Hepatocyte (in vitro differentiated cells): ENCODE data around the gene SYNJ1. TPM values are rescaled to one million over a fixed set of nuclear protein-coding genes. Genes with fewer than 3 reads are reported as not detected.
A peak's percentile ranks its signal among the peaks of the same experiment; 100 is the strongest.
"Not testable (repeated sequence)": the region's sequence is repeated elsewhere in the genome, so short reads cannot be mapped to it uniquely, and the experiment has no call there.

Experiments
- DNase-seq: peaks from one replicate; pipeline ENCODE4 v3.0.0-alpha.2; 2016; ENCODE audit warnings: low spot score
- H2AFZ ChIP-seq: fragments of 200-600 bp; sonication (generic); 2 replicates; pipeline ENCODE4 v1.6.0; 2016; ENCODE audit warnings: antibody characterized with exemption, mild to moderate bottlenecking
- H3K27ac ChIP-seq: fragments of 200-600 bp; sonication (generic); 2 replicates; pipeline ENCODE4 v1.5.1; 2016; ENCODE audit warnings: mild to moderate bottlenecking
- H3K27me3 ChIP-seq: fragments of 200-600 bp; sonication (generic); 2 replicates; pipeline ENCODE4 v1.6.1; 2016
- H3K36me3 ChIP-seq: fragments of 200-600 bp; sonication (generic); replicated peaks from 2 replicates; pipeline ENCODE4 v1.5.1; 2016; ENCODE audit warnings: low read depth; ENCODE audit not compliant: insufficient read depth
- H3K4me1 ChIP-seq: fragments of 200-600 bp; sonication (generic); 2 replicates; pipeline ENCODE4 v1.5.1; 2016; ENCODE audit warnings: mild to moderate bottlenecking, moderate library complexity; ENCODE audit not compliant: insufficient read depth
- H3K4me2 ChIP-seq: fragments of 200-600 bp; sonication (generic); 2 replicates; pipeline ENCODE4 v1.6.0; 2016
- H3K4me3 ChIP-seq: fragments of 200-600 bp; sonication (generic); 2 replicates; pipeline ENCODE4 v1.5.1; 2016; ENCODE audit warnings: mild to moderate bottlenecking
- H3K79me2 ChIP-seq: fragments of 200-600 bp; sonication (generic); 2 replicates; pipeline ENCODE4 v1.6.0; 2017; ENCODE audit warnings: mild to moderate bottlenecking
- H3K9me2 ChIP-seq: fragments of 200-600 bp; sonication (generic); replicated peaks from 2 replicates; pipeline ENCODE4 v1.6.0; 2017; ENCODE audit warnings: mild to moderate bottlenecking; ENCODE audit not compliant: insufficient read depth
- H3K9me3 ChIP-seq: fragments of 200-600 bp; sonication (generic); 2 replicates; pipeline ENCODE4 v1.5.1; 2016; ENCODE audit warnings: low read depth, mild to moderate bottlenecking
- H4K20me1 ChIP-seq: fragments of 200-600 bp; sonication (generic); 2 replicates; pipeline ENCODE4 v1.6.0; 2016; ENCODE audit warnings: mild to moderate bottlenecking; ENCODE audit not compliant: insufficient read depth, poor library complexity, severe bottlenecking
- CTCF ChIP-seq: fragments of 200-600 bp; sonication (generic); IDR thresholded peaks from 2 replicates; pipeline ENCODE4 v1.5.1; 2016; ENCODE audit warnings: antibody characterized with exemption, mild to moderate bottlenecking; ENCODE audit not compliant: poor library complexity
- EZH2 ChIP-seq: fragments of 200-600 bp; sonication (generic); IDR thresholded peaks from 2 replicates; pipeline ENCODE4 v1.6.1; 2016; ENCODE audit warnings: antibody characterized with exemption, mild to moderate bottlenecking, borderline replicate concordance
- EZH2phosphoT487 ChIP-seq: fragments of 200-600 bp; sonication (generic); IDR thresholded peaks from one replicate; pipeline ENCODE4 v1.6.1; 2018; ENCODE audit warnings: antibody characterized with exemption, mild to moderate bottlenecking, low read depth, moderate library complexity; ENCODE audit not compliant: unreplicated experiment, severe bottlenecking
- WGBS: methylation state at CpG from one replicate; pipeline ENCODE4 v1.1.6; 2016; ENCODE audit warnings: low lambda C conversion rate; ENCODE audit errors: missing lambda C conversion rate; 5-methylcytosine and 5-hydroxymethylcytosine counted together
- polyA plus RNA-seq: library from polyadenylated mRNA; unstranded; fragments of >200 nt; fragmentation: Nextera tagmentation; extraction: Ambion mirVana; gene quantifications from 2 replicates; pipeline ENCODE4 v1.2.1, GENCODE V29; 2016
- total RNA-seq: library from RNA; depleted of rRNA; stranded (reverse); fragments of >200 nt; gene quantifications from 2 replicates; pipeline ENCODE4 v1.2.3, GENCODE V29; 2014

The SYNJ1 gene
- total RNA-seq (4.7 and 8.9 TPM in 2 replicates), polyA plus RNA-seq (3.9 and 7.8 TPM in 2 replicates)

- Histone ChIP-seq H3K4me1 (peaks cover 12% of the 10 kb centered on the region), H2AFZ (peak within 1 kb of the TSS; percentile 98), H3K4me3 (peak within 1 kb of the TSS; percentile 79), H3K9me2 (no peaks in the 10 kb centered on the region), H3K4me2 (peak within 1 kb of the TSS; percentile 89), H3K36me3 (no peaks in the 10 kb centered on the region), H3K27me3 (no peaks in the 10 kb centered on the region), H3K27ac (peak within 1 kb of the TSS; percentile 86), H3K9me3 (no peaks in the 10 kb centered on the region), H4K20me1 (no peaks in the 10 kb centered on the region), H3K79me2 (peaks cover 19% of the 10 kb centered on the region)
- TF ChIP-seq CTCF (no peak), EZH2 (no peak), EZH2phosphoT487 (no peak)
- DNase-seq: peak; percentile 98
- 1% methylated on average over 53 of the region's 79 CpGs for WGBS
Observed at GRCh38 chr21:32727687-32728455, at the start of gene SYNJ1. Gene SYNJ1 (minus strand): TSS chr21:32728013. CDS start chr21:32726895, 1,118 bp downstream.

- H3K4me1 ChIP-seq: peaks cover 5% of the 10 kb centered on the region
- no peak overlapping the region for H3K27ac ChIP-seq
- no peak overlapping the region for H3K4me3 ChIP-seq
- TF ChIP-seq EZH2: no peak
- TF ChIP-seq EZH2phosphoT487: no peak
- no peak for TF ChIP-seq CTCF
- H3K79me2 ChIP-seq: peaks cover 9% of the 10 kb centered on the region
- no peak overlapping the region for H2AFZ ChIP-seq
- no peaks in the 10 kb centered on the region for H3K36me3 ChIP-seq
- no peaks in the 10 kb centered on the region for H3K27me3 ChIP-seq
- no peak overlapping the region for H3K4me2 ChIP-seq
- no peaks in the 10 kb centered on the region for H3K9me3 ChIP-seq
- 100% methylated on average over 1 of the region's 1 CpG for WGBS
- H4K20me1 ChIP-seq: no peaks in the 10 kb centered on the region
- DNase-seq: no peak
- no peaks in the 10 kb centered on the region for H3K9me2 ChIP-seq
Observed at GRCh38 chr21:32777269-32777668, 49.5 kb upstream of the SYNJ1 start.

GRCh38 chr21:32776743-32777142, 48.9 kb upstream of the SYNJ1 start:
- Histone ChIP-seq H3K27me3 (no peaks in the 10 kb centered on the region), H3K27ac (no peak overlapping the region), H3K4me2 (no peak overlapping the region), H3K36me3 (no peaks in the 10 kb centered on the region), H2AFZ (no peak overlapping the region), H3K9me3 (no peaks in the 10 kb centered on the region), H3K4me3 (no peak overlapping the region), H3K9me2 (no peaks in the 10 kb centered on the region), H3K4me1 (peaks cover 5% of the 10 kb centered on the region), H4K20me1 (no peaks in the 10 kb centered on the region), H3K79me2 (peaks cover 9% of the 10 kb centered on the region)
- WGBS: 93% methylated on average over 6 of the region's 6 CpGs
- no peak for TF ChIP-seq CTCF
- no peak for TF ChIP-seq EZH2phosphoT487
- no peak for TF ChIP-seq EZH2
- no peak for DNase-seq

- H3K27me3 ChIP-seq, H3K9me3 ChIP-seq, H3K9me2 ChIP-seq, H2AFZ ChIP-seq, H3K36me3 ChIP-seq, DNase-seq: not testable (repeated sequence)
- Histone ChIP-seq H3K4me1 (peaks cover 28% of the 10 kb centered on the region), H3K4me3 (peak overlapping the region; percentile 38), H3K27ac (peak overlapping the region; percentile 92), H3K4me2 (peak overlapping the region; percentile 75), H3K79me2 (peaks cover 40% of the 10 kb centered on the region), H4K20me1 (peaks cover 30% of the 10 kb centered on the region)
- 97% methylated on average over 11 of the region's 11 CpGs for WGBS
Observed at GRCh38 chr21:32773048-32773344, 45.2 kb upstream of the SYNJ1 start.
